ENCODE measurements around the gene ULK4.
"Not testable (repeated sequence)": the region's sequence is repeated elsewhere in the genome, so short reads cannot be mapped to it uniquely, and the experiment has no call there.

ULK4 gene

GRCh38 chr3:41683666-41684350, 278.1 kb downstream of the ULK4 start:
- no peak for DNase-seq

GRCh38 chr3:41682996-41683395, 278.9 kb downstream of the ULK4 start:
- DNase-seq = no peak

- DNase-seq = no peak
Observed at GRCh38 chr3:41682382-41682781, 279.5 kb downstream of the ULK4 start.

- DNase-seq = no peak
Observed at GRCh38 chr3:41681479-41681878, 280.4 kb downstream of the ULK4 start.

- no peak for DNase-seq
Observed at GRCh38 chr3:41679374-41679773, 282.5 kb downstream of the ULK4 start.

GRCh38 chr3:41675102-41675501, 286.8 kb downstream of the ULK4 start:
- DNase-seq = not testable (repeated sequence)

GRCh38 chr3:41674449-41674848, 287.5 kb downstream of the ULK4 start:
- DNase-seq = no peak

- no peak for DNase-seq
Observed at GRCh38 chr3:41673650-41674049, 288.3 kb downstream of the ULK4 start.

GRCh38 chr3:41668379-41668778, 293.5 kb downstream of the ULK4 start:
- no peak for DNase-seq

GRCh38 chr3:41662288-41662687, 299.6 kb downstream of the ULK4 start:
- DNase-seq = no peak

GRCh38 chr3:41661796-41662195, 300.1 kb downstream of the ULK4 start:
- DNase-seq = no peak

GRCh38 chr3:41660510-41660909, 301.4 kb downstream of the ULK4 start:
- DNase-seq = no peak

- DNase-seq = no peak
Observed at GRCh38 chr3:41653571-41654239, 308.2 kb downstream of the ULK4 start.

GRCh38 chr3:41652931-41653330, 309.0 kb downstream of the ULK4 start:
- DNase-seq = no peak

- DNase-seq = no peak
Observed at GRCh38 chr3:41652506-41652905, 309.4 kb downstream of the ULK4 start.

- no peak for DNase-seq
Observed at GRCh38 chr3:41651718-41652117, 310.2 kb downstream of the ULK4 start.

GRCh38 chr3:41650406-41650805, 311.5 kb downstream of the ULK4 start:
- no peak for DNase-seq

GRCh38 chr3:41649129-41649739, 312.7 kb downstream of the ULK4 start:
- no peak for DNase-seq

- not testable (repeated sequence) for DNase-seq
Observed at GRCh38 chr3:41647730-41648129, 314.2 kb downstream of the ULK4 start.

- DNase-seq = no peak
Observed at GRCh38 chr3:41640076-41640475, 321.8 kb downstream of the ULK4 start.

GRCh38 chr3:41638381-41638780, 323.5 kb downstream of the ULK4 start:
- no peak for DNase-seq

GRCh38 chr3:41632700-41633099, 329.2 kb downstream of the ULK4 start:
- no peak for DNase-seq

GRCh38 chr3:41630708-41631107, 331.2 kb downstream of the ULK4 start:
- no peak for DNase-seq

GRCh38 chr3:41629986-41630385, 331.9 kb downstream of the ULK4 start:
- no peak for DNase-seq

Measured in Kasumi-1 (cell line).